ENCODE data around the gene PTPN9.
"Not testable (repeated sequence)": the region's sequence is repeated elsewhere in the genome, so short reads cannot be mapped to it uniquely, and the experiment has no call there.

The PTPN9 gene

GRCh38 chr15:75533945-75534344, 45.2 kb downstream of the PTPN9 start:
- TF ChIP-seq CTCF (IDR thresholded peaks at IDR 0.05; ENCODE audit: extremely low read depth, missing control alignments), result no peak
- no peak for DNase-seq (ENCODE audit: low spot score)

GRCh38 chr15:75532413-75533250, 46.5 kb downstream of the PTPN9 start:
- TF ChIP-seq CTCF (IDR thresholded peaks at IDR 0.05; ENCODE audit: extremely low read depth, missing control alignments), result no peak
- DNase-seq (ENCODE audit: low spot score), result no peak

GRCh38 chr15:75531041-75531450, 48.1 kb downstream of the PTPN9 start:
- no peak for DNase-seq (ENCODE audit: low spot score)
- no peak for TF ChIP-seq CTCF (IDR thresholded peaks at IDR 0.05; ENCODE audit: extremely low read depth, missing control alignments)

- DNase-seq (ENCODE audit: low spot score), result no peak
- TF ChIP-seq CTCF (IDR thresholded peaks at IDR 0.05; ENCODE audit: extremely low read depth, missing control alignments), result no peak
Measured at GRCh38 chr15:75530169-75530568, 48.9 kb downstream of the PTPN9 start.

- not testable (repeated sequence) for DNase-seq (ENCODE audit: low spot score)
Measured at GRCh38 chr15:75525756-75526155, 53.4 kb downstream of the PTPN9 start.

GRCh38 chr15:75523011-75523410, 56.1 kb downstream of the PTPN9 start:
- DNase-seq (ENCODE audit: low spot score), result no peak
- TF ChIP-seq CTCF (IDR thresholded peaks at IDR 0.05; ENCODE audit: extremely low read depth, missing control alignments), result no peak

- no peak for TF ChIP-seq CTCF (IDR thresholded peaks at IDR 0.05; ENCODE audit: extremely low read depth, missing control alignments)
Measured at GRCh38 chr15:75517233-75517632, 61.9 kb downstream of the PTPN9 start.

More at GRCh38 chr15:75517233-75517632, 61.9 kb downstream of the PTPN9 start:
- DNase-seq (ENCODE audit: low spot score), result no peak

All from GM20000 (cell line).